Dermis lymphatic vessel endothelial cell (primary cell): ENCODE results near the gene PTMS. TPM values are rescaled to one million over a fixed set of nuclear protein-coding genes. Genes with fewer than 3 reads are reported as not detected.

Experiments used
- total RNA-seq: library from RNA; depleted of rRNA; stranded (reverse); fragments of >200 nt; gene quantifications from 2 replicates; pipeline ENCODE4 v1.2.1, GENCODE V29; 2014

PTMS gene
- 46.1 and 57.2 TPM in 2 replicates for total RNA-seq

DNA sequence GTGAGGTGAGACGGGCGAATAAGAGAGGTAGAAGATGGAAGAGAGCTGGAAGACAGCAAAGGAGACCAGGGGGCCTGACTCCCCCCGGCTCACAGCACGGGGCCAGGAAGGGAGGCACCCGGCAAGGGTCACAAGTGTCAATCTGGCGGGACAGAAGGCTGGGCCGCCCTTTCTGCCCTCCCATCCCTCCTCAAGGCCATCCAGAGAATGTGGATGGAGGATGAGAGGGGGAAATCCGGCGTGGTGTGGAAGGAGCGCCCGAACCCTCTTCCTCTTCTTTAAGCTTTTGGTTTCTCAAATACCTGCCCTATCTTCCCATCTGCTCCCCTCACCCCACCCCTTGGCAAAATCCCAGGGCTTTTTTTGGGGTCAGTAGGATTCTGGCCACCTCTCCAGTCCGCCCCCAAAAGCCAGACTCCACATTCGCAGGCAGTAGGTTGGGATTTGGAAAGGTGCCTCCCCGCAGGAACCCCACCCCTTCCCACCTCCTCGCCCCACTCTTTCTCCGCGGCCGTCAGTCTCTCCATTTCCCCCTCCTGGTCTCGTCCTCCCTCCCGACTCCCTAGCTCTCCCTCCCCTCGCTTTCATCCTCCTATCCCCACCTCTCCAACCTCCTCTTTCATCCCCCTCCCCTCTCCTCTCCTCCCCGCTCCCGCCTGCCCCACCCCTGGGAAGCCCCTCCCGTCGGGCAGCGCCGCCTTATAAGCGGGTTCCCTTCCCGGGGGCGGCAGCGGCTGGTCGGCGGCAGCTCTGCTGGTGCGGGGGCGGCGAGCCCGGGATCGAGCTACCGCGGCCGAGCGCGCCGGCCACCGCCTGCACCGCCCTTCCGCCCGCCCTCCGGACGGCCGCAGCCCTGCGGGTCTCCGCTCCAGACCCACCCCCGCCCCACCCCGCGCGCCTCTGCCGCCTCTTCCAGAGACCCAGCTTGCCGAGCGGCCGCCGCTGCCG lies at the start of gene PTMS:
Gene PTMS, plus strand, starts transcription at position 730 of the 948 bp plus-strand sequence. CDS start 343 bp downstream, outside the sequence.

DNA sequence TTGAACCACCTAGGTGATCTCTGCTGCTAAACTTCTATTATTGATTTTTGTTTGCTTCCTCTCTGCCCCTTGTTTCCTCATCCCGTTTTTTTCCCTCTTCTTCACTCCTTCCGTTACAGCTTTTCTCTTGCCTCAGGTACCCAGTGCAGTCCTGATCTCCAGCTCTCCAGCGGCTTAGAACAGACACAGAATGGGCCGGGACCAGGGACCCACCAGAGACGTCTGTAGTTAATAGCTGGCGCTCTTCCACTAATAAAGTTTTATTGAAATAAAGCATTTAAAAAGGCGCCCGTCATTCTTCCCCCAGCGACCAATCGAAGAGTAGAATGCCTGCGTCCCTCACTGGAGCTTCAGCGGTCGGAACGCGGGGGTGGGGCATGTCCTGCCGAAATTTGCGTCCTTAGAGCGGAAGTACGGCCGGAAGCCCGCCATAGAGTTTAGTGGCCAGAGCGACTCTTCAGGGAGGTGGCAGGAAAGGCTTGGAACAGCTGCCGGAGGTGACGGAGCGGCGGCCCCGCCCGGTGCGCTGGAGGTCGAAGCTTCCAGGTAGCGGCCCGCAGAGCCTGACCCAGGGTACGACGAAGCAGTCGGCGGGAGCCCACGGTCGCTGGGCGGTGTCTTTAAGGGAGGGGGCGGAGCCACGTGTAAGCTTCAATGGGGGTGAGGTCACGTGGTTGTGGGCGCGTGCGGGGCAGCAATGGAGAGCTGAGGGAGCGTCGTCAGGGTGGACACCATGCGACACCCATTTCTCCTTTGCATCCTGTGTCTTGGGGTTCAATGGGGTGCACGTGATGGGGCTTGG lies 42.4 kb upstream of the PTMS start, which contains the start of gene COPS7A:
Gene COPS7A, plus strand, starts transcription at position 440 of the 802 bp plus-strand sequence. CDS start 611 bp downstream, outside the sequence.

GRCh38 chr12:6752921-6753771 lies 13.0 kb upstream of the PTMS start, which contains the start of gene MLF2:
Gene MLF2, minus strand, starts transcription at chr12:6753141. Its CDS starts 807 bp downstream, at chr12:6752334.

GRCh38 chr12:6772331-6772695 lies 6.2 kb downstream of the PTMS start, which contains the start of gene LAG3:
Gene LAG3, plus strand, starts transcription at chr12:6772520. Its CDS starts 333 bp downstream, at chr12:6772853.

GRCh38 chr12:6788972-6789924 lies 23.1 kb downstream of the PTMS start, which contains the start of gene CD4:
Gene CD4, plus strand, starts transcription at chr12:6789528. Its CDS starts 10,611 bp downstream, at chr12:6800139.

Other genes with a start within 250 kb of the PTMS start
- gene GAPDH, start 231.8 kb upstream of the PTMS start, total RNA-seq = 3,384 and 4,426 TPM in 2 replicates
- gene IFFO1, start 210.3 kb upstream of the PTMS start, total RNA-seq = 9.7 and 11.3 TPM in 2 replicates
- gene NOP2, start 198.1 kb upstream of the PTMS start, total RNA-seq = 8.7 and 13.8 TPM in 2 replicates
- 201 and 235 TPM in 2 replicates for gene CHD4, start 159.0 kb upstream of the PTMS start, total RNA-seq
- gene LPAR5, start 130.4 kb upstream of the PTMS start, total RNA-seq = under 0.01 TPM in 1 of 2 replicates, not detected in the other
- gene ACRBP, start 118.9 kb upstream of the PTMS start, total RNA-seq = 0.33 and 0.43 TPM in 2 replicates
- gene ING4, start 103.2 kb upstream of the PTMS start, total RNA-seq = 48.1 and 53.3 TPM in 2 replicates
- gene ZNF384, start 77.0 kb upstream of the PTMS start, total RNA-seq = 7.8 and 8.0 TPM in 2 replicates
- gene PIANP, start 65.5 kb upstream of the PTMS start, total RNA-seq = not detected in 2 replicates
- 43.1 and 45.3 TPM in 2 replicates for gene COPS7A, start 42.3 kb upstream of the PTMS start, total RNA-seq
- gene MLF2, start 13.2 kb upstream of the PTMS start, total RNA-seq = 68.2 and 71.3 TPM in 2 replicates
- 0.09 and 0.22 TPM in 2 replicates for gene LAG3, start 6.2 kb downstream of the PTMS start, total RNA-seq
- gene CD4, start 23.2 kb downstream of the PTMS start, total RNA-seq = not detected in 2 replicates
- 0.09 and 0.22 TPM in 2 replicates for gene GPR162, start 55.5 kb downstream of the PTMS start, total RNA-seq
- 10.2 and 10.9 TPM in 2 replicates for gene P3H3, start 62.0 kb downstream of the PTMS start, total RNA-seq
- gene GNB3, start 74.6 kb downstream of the PTMS start, total RNA-seq = 0.11 and 0.26 TPM in 2 replicates
- 2.7 and 3.4 TPM in 2 replicates for gene CDCA3, start 84.9 kb downstream of the PTMS start, total RNA-seq
- 69.3 and 72.1 TPM in 2 replicates for gene USP5, start 85.8 kb downstream of the PTMS start, total RNA-seq
- gene TPI1, start 101.2 kb downstream of the PTMS start, total RNA-seq = 630 and 802 TPM in 2 replicates
- 3.4 and 4.2 TPM in 2 replicates for gene SPSB2, start 106.9 kb downstream of the PTMS start, total RNA-seq
- gene LRRC23, start 138.5 kb downstream of the PTMS start, total RNA-seq = 2.0 and 3.8 TPM in 2 replicates
- 0.60 and 1.1 TPM in 2 replicates for gene ENO2, start 148.2 kb downstream of the PTMS start, total RNA-seq
- 5.5 and 5.8 TPM in 2 replicates for gene ATN1, start 161.6 kb downstream of the PTMS start, total RNA-seq
- not detected in 2 replicates for gene RNU7-1, start 177.5 kb downstream of the PTMS start, total RNA-seq
- gene C12orf57, start 177.7 kb downstream of the PTMS start, total RNA-seq = 163 and 168 TPM in 2 replicates
- 3.3 and 3.5 TPM in 2 replicates for gene PTPN6, start 185.0 kb downstream of the PTMS start, total RNA-seq
- 147 and 175 TPM in 2 replicates for gene PHB2, start 204.3 kb downstream of the PTMS start, total RNA-seq
- gene EMG1, start 204.6 kb downstream of the PTMS start, total RNA-seq = 26.4 and 33.7 TPM in 2 replicates